Smooth muscle cell of the brain vasculature (primary cell): ENCODE measurements around the gene PTGR3.
"Not testable (repeated sequence)": the region's sequence is repeated elsewhere in the genome, so short reads cannot be mapped to it uniquely, and the experiment has no call there.

Experiments used
- DNase-seq: peaks from one replicate; pipeline ENCODE4 v3.0.0-alpha.2; 2012; ENCODE audit warnings: low read depth, low spot score

PTGR3 gene

DNA sequence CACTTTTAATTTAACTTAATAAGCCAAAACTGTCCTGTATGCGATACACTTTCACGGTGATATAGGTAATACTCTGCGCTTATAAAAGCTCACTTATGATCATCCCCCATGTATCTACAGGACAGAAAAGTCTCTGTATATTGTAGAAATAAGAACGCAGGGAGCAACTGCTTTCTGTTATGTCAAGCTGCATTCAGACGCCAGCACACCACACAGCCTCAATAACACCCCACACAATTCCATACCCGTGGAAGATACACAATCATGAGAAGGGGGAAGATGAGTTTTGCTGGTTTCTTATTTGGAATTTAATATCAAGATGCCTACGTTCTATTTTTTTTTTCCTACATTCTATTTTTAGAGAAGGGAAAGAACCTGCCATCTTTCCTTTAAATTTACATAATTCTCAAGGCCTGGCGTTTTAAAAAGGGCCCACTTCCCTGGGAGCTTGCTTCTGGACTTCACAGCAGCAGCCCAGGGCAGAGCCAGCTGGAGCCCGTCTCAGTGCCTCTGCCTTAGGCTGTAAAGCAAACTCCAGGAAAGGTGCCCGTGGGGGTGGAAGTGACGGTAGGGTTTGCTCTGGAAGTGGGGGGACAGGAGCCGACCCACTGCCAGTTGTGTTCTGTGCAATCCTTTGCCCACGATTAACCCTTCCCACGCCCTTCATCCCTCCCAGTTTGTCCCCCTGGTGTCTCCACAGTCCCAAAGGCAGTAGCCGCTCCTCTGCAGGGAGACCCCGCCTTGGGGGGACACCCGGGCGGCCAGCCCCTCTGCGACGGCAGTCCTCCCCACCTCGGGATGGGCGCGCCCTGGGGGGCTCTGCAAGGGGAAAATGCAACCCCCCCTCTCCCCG lies 5.3 kb downstream of the PTGR3 start:
- no peak for DNase-seq

DNA sequence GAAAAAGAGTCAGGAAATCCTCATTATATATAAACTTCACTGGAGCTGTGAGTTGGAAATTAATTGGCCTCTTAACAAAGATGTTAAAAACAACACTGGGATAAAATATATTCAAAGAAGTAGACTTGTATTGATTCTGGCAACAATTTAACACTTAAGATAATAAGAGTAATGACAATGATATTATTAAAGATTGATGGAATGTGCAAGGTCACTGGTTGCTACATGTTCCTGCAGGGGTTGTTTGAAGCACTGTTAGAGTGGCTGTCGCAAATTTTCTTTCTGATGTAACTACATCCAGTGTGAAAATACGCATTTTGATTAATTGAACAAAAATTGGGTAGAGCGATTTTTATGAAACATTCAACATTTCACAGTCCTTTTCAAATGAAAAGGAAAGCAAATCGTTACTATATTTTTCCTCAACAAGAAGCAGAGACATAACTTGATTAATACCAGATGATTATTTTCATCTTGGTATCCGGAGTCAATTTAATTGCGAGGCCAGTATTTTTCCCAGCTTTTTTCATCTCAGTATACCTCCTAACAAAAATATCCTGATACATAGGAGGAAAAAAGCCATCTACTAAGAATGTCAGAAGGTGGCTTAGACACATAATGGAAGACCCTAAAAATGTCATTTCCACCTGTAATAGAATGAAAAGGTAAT lies 6.1 kb downstream of the PTGR3 start:
- DNase-seq: no peak

DNA sequence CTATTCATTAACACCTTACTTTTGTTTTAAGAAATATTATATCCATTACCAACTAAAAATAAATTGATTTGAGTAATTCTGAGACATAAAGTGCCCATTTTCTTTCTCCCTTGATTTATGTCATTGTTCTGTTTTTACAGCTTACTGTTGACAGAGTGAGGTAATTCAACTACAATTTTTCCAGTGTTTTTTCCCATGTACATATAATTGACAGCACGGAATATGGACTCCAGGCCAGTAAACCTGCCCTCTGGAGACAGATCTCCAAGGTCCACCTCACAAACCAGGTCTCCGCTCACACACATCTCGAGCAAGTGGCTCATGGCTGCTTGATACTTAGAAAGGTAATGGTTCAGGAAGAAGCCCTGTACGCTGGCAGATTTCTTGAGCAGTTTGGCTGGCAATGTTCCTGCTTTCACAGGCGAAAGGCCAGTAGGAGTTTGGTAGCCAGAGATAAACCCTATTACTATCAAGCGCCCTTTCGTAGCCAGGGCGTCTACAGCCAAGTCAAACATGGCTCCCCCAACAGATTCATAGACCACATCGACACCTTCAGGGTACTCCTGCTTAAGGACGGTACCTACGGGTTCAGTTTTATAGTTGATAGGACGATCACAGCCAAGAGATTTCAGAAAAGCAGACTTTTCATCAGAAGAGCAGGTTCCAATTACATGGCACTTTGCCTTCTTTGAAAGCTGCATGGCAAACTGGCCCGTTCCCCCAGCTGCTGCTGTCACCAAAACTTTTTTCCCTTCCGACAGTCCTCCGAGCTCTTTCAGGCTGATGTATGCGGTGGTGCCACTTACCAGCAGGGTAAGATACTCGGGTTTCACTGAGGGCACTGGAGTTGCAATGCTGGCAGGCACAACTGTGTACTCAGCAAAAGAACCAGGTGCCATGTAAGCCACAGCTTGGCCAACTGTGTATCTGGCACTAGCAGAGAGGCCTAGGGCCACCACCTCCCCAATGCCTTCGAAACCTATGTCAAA lies 7.4 kb downstream of the PTGR3 start:
- no peak for DNase-seq

DNA sequence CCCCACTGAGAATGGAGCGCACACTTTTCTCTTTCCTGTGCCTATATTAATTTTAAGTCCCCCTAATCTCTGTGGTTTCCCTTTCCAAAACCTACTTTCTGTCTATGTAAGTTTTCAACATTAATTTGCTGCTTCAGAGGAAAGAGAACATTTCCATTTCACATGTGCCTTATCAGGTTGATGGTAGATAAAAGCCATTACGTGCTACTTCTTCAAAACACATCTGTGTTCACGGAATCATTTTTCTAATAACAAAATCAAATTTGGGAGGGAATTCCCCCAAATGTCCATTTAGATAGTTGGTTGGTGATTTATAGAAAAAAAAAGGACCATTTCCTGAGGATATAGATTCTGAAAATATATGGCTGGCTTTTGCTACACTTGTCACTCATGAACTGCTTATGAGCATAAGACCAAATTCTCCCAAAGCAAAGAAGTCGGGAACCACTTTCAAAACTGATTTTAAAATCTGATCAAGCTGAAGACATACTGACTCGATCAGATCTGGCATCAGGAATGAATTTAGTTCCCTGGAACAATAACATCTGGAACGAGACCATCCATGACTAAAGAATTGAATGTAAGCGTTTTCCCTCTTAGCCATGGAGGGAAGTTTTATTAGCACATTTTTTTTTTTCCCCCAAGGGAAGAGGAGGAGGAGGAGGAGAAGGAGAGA lies 8.2 kb downstream of the PTGR3 start:
- DNase-seq: no peak

DNA sequence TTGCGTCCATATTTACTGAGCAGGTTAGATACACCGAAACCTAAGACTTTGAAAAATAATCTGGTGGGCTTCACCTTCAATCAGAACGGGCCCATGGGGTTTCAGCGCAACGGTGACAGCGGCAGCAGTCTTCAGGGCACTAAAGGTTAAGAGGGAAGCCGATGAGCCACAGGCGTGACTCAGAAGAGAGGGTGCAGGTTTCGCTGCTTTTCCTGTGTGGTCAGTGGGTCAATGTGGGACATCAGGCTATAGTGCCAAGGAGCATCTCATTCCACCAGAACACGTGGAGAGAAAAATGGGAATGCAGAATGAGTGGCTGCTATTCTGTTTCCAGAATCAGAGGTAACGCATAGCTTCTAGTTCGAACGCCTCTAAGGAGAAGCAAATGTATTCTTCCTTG lies 8.9 kb downstream of the PTGR3 start:
- DNase-seq: no peak

DNA sequence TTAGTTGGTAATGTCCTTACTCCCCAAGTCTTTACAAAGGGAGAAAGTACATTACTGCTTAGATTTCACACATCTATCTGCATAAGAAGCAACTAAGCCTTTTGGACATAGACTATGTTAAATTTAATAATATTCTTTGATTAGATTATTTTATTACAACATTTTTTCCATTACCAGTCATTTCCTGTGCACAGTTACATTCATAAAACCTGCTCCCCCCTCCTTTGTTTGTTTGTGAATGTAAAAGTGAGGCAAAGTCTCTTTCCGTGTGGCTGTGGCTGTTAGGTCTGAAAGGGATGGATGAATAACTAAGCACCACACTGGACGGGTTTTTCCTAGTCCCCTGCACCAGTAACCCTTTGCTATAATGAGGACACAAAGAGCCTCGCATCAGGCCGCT lies 9.6 kb downstream of the PTGR3 start:
- DNase-seq: no peak

DNA sequence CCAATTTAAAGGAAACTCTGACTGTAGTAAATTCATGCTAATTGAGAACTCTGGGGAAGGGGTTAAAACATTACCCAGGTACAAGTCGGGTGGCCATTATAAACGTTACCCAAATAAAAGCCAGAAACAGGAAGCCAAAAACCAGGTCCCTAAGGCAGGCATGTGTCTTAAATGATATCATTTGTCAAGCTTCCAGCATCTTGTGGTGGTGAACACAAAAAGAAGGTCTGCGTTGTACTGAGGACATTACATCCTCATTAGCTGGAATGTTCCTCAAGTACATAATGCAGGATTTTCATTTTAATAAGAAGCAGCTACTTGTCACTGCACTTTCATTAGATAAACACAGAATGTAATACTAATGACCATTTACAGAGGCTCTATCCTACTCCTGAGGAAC lies 10.9 kb downstream of the PTGR3 start:
- DNase-seq: no peak

DNA sequence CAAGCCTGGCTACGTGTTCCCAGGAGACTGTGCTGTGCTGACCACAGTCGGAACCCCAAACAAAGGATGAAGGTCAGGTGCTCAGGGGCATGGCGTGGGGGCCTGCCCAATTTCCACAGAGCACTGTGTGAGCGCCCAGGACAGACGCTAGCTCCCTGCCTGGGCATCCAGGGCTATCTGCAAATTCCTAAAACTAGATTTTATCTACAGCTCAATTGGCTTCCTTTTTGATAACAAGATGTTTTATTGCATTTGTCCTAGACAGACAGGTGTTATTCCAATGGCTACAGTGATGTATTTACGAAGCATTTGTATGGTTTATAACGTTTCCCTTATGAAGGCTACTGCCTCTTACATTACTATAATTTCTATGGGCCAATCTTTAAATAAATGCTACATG lies 16.0 kb downstream of the PTGR3 start:
- no peak for DNase-seq

DNA sequence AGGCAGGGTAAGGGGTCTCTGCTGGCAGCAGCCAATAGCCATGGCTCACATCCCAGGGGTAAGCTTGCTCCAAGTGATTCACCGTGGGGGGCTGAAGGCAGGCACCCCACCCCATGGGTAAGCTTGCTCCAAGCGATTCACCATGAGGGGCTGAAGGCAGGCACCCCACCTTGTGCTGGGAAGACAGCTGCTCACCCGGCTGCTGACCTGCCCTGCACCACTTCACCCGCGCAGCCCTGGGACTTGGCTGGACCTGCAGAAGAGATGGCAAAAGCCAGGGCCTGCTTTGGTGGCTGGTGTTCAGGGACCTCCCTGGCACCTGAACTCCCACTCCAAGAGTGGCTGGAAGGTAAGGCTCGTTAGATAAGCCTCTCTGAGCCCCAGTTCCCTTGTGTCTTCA lies 19.2 kb downstream of the PTGR3 start:
- no peak for DNase-seq

DNA sequence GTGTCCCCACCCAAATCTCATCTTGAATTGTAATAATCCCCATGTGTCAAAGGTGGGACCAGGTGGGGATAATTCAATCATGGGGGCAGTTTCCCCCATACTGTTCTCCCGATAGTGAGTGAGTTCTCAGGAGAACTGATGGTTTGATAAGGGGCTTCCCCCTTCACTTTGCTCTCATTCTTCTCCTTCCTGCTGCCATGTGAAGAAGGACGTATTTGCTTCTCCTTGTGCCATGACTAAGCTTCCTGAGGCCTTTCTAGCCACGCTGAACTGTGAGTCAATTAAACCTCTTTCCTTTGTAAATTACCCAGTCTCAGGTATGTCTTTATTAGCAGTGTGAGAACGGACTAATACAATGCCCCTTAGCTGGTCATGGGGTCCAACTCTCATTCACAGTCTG lies 21.2 kb downstream of the PTGR3 start:
- not testable (repeated sequence) for DNase-seq

DNA sequence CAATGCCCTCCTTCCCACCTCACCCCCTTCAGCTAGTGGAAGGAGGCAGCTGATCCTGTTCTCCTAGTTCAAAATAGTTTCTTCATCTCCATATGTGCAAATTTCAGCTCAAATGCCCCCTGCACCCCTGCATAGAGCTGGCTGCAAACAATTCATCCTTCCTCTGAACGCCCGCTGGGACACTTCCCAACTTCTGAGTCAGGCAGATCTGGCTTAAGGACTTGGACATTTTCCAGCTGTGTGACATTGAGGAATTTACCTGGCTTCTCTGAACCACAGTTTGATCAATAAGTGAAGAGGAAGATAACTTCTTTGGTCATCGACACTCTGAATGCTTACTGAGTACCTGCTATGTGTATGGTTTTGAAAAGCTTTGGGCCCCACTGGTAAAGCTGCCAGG lies 23.5 kb downstream of the PTGR3 start:
- DNase-seq: no peak

DNA sequence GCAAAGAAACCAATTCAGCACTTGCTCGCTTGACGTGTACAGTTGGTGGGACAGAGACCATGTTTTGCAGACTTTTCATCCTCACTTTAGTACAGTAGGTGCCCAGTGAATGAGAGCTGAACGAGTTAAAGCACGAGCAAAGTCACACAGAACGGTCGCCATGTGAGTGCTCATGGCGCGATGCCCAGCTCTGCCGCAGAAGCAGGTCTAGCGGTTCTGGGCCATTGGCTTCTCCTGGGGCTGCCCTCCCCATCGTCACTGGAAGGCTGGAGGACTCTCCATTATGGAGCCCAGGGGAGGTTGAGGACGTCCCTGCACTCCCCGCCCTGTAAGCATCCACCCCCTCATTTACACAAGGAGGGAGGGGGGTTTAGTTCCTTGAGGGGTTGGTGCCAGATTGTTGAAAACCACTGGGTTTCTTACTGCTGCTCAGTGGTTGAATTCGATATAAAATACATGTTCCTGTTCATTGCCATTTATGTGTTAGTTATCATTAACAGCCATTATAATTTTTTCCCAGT lies 24.9 kb downstream of the PTGR3 start:
- DNase-seq: no peak

DNA sequence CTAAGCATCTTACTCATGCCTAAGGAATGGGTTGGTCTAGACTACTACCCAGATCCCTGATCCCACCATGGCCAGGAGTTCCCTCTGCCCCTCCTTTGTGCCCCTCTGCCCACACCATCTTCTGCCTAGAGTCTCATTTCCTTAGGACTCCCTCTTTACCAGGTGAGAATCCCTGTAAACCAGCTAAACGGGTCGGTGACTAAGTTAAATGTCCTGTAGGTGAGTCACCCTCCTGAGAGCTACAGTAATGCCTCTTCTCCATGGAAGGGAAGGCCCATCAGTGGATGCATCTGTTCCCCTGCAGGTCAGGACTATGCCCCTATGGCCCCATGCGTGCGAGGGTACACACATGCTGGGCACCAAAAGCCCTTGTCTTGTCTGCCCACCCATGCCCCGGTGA lies 25.4 kb downstream of the PTGR3 start:
- no peak for DNase-seq

DNA sequence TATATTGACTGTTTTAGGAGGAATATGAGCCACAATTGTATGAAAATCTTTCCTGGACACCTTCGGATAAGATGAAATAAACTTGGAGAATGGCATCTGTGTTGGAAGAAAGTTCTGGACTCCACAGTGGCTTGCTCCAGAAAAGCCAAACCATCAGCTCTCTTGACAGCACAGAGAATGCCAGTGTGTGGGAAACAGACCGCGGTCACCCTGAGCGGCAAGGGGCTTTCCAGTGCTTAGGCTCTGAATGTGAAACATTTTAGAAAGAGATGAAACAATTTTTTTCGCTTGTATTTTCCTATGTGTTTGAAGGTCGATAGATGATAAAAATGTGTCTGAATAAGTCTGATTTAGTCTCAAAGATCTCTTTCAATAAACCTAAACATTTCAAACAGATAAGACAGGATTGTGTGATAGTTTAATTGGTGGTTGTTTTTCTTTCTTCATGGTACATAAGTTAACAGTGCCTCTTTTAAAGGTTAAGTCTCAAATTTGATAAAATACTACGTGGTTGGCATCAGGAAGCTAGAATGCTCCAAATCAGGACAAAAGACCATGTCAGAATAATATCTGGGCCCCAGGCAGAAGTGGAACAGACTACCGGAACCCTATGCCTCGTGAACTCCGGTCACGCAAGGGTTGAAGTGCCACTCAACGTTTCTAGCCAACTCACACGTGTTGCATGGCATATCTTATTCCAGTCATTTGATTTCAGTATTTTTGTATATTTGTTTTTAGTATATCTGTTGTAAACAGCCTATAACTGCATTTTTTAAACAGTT lies 28.9 kb downstream of the PTGR3 start:
- DNase-seq: no peak

DNA sequence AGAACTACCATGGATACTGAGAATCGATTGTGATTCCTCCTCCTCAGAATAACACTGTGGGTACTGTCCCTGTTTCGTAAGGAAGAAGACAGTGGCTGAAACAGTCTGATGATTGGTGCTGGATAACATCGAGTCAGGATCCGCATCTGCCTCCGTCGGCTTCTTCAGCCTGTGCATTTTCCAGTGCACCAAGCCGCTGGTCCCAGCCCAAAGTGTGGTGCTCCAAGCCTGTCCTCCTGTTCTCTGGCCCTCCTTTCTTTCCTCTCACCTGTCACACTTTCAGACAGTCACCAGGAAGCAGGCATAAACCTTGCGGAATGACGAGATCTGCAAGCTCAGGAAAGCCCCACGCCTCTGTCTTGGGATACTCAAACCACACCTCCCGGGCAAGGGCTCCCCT lies 30.6 kb downstream of the PTGR3 start:
- no peak for DNase-seq

DNA sequence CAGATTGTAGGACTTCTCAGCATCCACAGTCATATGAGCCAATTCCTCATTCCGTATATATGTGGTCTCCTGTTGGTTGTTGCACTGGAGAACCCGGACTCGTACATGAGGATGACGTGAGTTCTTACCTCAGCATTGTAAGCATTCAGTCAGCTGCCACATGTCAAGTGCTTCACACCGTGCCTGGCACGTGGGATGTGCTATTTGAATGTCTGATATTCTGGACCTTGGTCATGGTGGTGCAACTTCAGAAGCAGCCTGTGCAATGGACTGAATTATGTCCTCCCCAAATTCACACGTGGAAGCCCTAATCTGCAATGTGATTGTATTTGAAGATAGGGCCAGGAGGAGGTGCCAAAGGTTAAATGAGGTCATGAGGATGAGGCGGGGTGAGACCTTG lies 32.1 kb downstream of the PTGR3 start:
- no peak for DNase-seq

DNA sequence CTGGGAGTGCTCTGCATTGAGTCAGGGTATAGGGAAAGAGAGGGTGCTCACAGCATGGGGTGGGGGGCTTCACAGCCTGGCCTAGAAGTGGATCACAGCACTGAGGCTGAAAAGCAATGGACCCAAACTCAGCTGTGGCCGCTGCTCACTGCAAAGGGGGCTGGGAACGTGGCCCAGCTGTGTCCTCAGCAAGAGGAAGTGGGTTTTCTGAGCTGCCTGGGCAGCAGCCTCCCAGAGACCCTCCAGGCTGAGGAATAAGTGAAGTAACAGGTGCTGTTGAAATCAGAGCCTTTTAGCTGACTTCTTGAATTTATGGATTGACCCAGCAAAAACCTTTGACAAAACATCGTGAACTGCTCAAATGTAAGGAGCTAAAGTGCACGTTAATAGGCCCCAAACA lies 35.2 kb downstream of the PTGR3 start:
- DNase-seq: no peak

DNA sequence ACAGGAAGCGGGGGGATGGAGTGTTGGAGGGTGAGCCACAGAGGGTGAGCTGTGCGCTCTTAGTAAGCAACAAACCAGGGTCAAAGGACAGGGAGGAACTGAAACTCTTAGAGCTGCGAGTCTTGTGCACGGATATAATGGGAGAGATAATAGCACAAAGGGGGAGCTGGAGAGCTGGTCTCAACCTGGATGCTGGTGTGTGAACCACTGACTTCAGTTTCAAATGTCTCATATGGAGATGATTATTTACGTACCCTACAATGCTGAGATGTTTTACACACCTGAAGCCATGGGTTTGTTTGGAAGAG lies 35.9 kb downstream of the PTGR3 start:
- DNase-seq: no peak

DNA sequence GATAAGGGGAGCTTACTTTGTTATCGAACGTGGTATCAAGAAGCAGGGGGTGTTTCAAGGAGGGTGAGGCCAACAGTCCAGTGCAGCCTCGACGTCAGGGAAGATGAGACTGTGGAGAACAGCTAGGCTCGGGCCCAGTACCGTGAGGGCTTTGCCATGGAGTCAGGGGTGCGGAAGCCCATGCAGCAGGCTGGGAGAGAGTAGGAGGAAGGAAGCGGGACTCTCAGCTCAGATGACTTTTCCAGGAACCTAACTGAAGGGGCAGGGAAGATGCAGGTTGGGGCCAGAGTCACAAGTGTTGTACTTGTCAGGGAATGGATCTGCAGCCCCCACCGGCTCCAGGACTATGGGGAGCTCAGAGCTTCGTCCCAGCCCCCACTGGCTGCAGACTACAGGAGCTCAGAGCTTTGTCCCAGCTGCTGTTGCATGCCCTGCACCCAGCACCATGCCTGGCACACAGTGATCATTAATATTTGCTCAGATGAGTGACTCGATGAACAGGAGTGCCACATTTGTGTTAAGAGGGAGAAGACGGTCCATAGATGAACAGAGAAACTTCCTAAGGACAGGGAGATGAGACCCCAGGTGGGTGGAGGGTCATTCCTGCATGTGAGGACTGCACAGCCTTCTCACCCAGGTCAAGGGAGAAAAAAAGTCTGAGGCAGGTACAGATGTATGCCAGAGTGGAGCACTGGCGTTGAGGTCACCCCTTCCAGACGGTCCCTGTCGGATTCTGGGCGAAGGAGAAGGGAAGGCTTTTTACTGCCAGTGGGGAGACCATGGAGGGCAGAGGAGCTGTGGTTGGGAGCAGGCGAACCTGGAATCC lies 36.4 kb downstream of the PTGR3 start:
- DNase-seq: no peak

DNA sequence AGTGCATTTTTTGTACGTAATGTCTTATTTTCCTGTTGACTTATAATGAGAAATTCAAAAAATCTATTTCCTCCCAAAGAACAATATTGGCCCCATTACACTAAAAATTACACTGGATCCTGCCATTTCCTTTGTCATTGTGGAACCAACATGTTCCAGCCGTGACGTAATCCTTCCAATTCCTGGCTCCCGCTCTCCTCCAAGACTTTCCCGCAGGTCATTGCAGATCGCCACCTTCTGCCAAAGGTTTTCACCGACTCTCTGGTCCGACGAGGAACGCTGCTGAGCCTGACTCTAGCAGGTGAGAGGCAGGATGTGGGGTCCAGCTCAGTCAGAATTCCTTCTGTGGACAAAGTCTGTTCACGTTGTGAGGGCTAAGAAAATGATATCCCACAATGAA lies 38.0 kb downstream of the PTGR3 start:
- DNase-seq: no peak
